Fibroblast of lung (primary cell): Measurements from ENCODE around the gene TRAM2. TPM values are rescaled to one million over a fixed set of nuclear protein-coding genes. Genes with fewer than 3 reads are reported as not detected.

Experiments used
- DNase-seq, 2 donors: peaks; one replicate each; pipeline versions ENCODE4 v3.0.0 to v3.0.0-alpha.2; 2010; ENCODE audit warnings: low read depth in 2 of 2
- H2AFZ ChIP-seq: 2 replicates; pipeline ENCODE4 v1.5.1; 2012; ENCODE audit warnings: low read length, control low read depth, inconsistent platforms
- H3K27ac ChIP-seq: 2 replicates; pipeline ENCODE4 v1.5.1; 2011; ENCODE audit warnings: low read length, control low read depth; ENCODE audit not compliant: insufficient read depth
- H3K27me3 ChIP-seq: 2 replicates; pipeline ENCODE4 v1.5.1; 2011; ENCODE audit warnings: mild to moderate bottlenecking, low read length; ENCODE audit not compliant: control insufficient read depth, insufficient read depth
- H3K36me3 ChIP-seq: 2 replicates; pipeline ENCODE4 v1.5.1; 2011; ENCODE audit warnings: low read length; ENCODE audit not compliant: control insufficient read depth, insufficient read depth
- H3K4me1 ChIP-seq: 2 replicates; pipeline ENCODE4 v1.5.1; 2011; ENCODE audit warnings: low read length; ENCODE audit not compliant: control insufficient read depth, insufficient read depth; ENCODE audit errors: extremely low read depth
- H3K4me2 ChIP-seq: 2 replicates; pipeline ENCODE4 v1.5.1; 2011; ENCODE audit warnings: low read length, control low read depth; ENCODE audit not compliant: insufficient read depth; ENCODE audit errors: extremely low read depth
- H3K4me3 ChIP-seq, 4 experiments: fragments of 200-600 bp in 1 of 4; sonication (generic) in 1 of 4; replicated peaks in 1 of 4; 2 replicates each; pipeline ENCODE4 v1.5.1; 2011 to 2016; ENCODE audit warnings: low read length in 4 of 4, low read depth in 3 of 4, mild to moderate bottlenecking in 3 of 4, control low read depth in 2 of 4, inconsistent platforms in 1 of 4, mixed read lengths in 1 of 4; ENCODE audit not compliant: insufficient read depth in 1 of 4; ENCODE audit errors: control extremely low read depth in 1 of 4
- H3K79me2 ChIP-seq: 2 replicates; pipeline ENCODE4 v1.5.1; 2012; ENCODE audit warnings: mild to moderate bottlenecking, low read length, inconsistent platforms; ENCODE audit not compliant: control insufficient read depth, insufficient read depth
- H3K9ac ChIP-seq: 2 replicates; pipeline ENCODE4 v1.5.1; 2011; ENCODE audit warnings: mild to moderate bottlenecking, low read length, control low read depth; ENCODE audit not compliant: insufficient read depth
- H3K9me3 ChIP-seq: 2 replicates; pipeline ENCODE4 v1.5.1; 2012; ENCODE audit warnings: low read depth, low read length; ENCODE audit not compliant: control insufficient read depth, insufficient read depth
- H4K20me1 ChIP-seq: 2 replicates; pipeline ENCODE4 v1.5.1; 2011; ENCODE audit warnings: low read length; ENCODE audit not compliant: control insufficient read depth, insufficient read depth; ENCODE audit errors: extremely low read depth
- CTCF ChIP-seq, 2 donors: IDR thresholded peaks in 1 of 2; conservative IDR thresholded peaks in 1 of 2; 1 replicate in 1 of 2; 2 replicates in 1 of 2; pipeline ENCODE4 v1.5.1; 2011 to 2012; ENCODE audit warnings: low read length in 2 of 2, control low read depth in 1 of 2, inconsistent platforms in 1 of 2, low read depth in 1 of 2, mild to moderate bottlenecking in 1 of 2
- EZH2 ChIP-seq: IDR thresholded peaks from 2 replicates; pipeline ENCODE4 v1.5.1; 2012; ENCODE audit warnings: low read length, control low read depth, mild to moderate bottlenecking; ENCODE audit errors: missing control alignments
- polyA plus RNA-seq, 2 donors: library from polyadenylated mRNA; depleted of rRNA in 1 of 2; stranded (reverse) in 1 of 2; unstranded in 1 of 2; fragments of >200 nt; gene quantifications; 2 replicates each; pipeline ENCODE4 v1.2.1, GENCODE V29; 2011 to 2012; ENCODE audit warnings: missing spikeins in 1 of 2
- total RNA-seq: library from RNA; depleted of rRNA; stranded (reverse); fragments of >200 nt; gene quantifications from 2 replicates; pipeline ENCODE4 v1.2.1, GENCODE V29; 2014

Gene TRAM2
- total and polyA plus RNA-seq, 2 donors (not counting 1 experiment from before 2014, with no cell fraction given): 131 to 252 TPM

- H3K9me3 ChIP-seq: no peaks in the 10 kb centered on the region
- H3K4me2 ChIP-seq: no peak overlapping the region
- no peak overlapping the region for H3K9ac ChIP-seq
- no peaks in the 10 kb centered on the region for H3K36me3 ChIP-seq
- TF ChIP-seq EZH2 (no peak), CTCF (conservative IDR thresholded peaks at IDR 0.05 in 1 of 2, IDR thresholded peaks at IDR 0.05 in 1 of 2; ENCODE audit: low read depth in 1 of 2, low read length in 2 of 2) (no peak)
- H4K20me1 ChIP-seq: no peaks in the 10 kb centered on the region
- no peak overlapping the region for H3K4me3 ChIP-seq
- H3K27me3 ChIP-seq: no peaks in the 10 kb centered on the region
- H2AFZ ChIP-seq: no peak overlapping the region
- no peak for DNase-seq
- H3K27ac ChIP-seq: no peak overlapping the region
- no peaks in the 10 kb centered on the region for H3K79me2 ChIP-seq
- H3K4me1 ChIP-seq: peaks cover 6% of the 10 kb centered on the region
Observed at GRCh38 chr6:52587001-52587400, 10.1 kb upstream of the TRAM2 start.

- no peak overlapping the region for H2AFZ ChIP-seq
- TF ChIP-seq CTCF (conservative IDR thresholded peaks at IDR 0.05 in 1 of 2, IDR thresholded peaks at IDR 0.05 in 1 of 2; ENCODE audit: low read depth in 1 of 2, low read length in 2 of 2) (no peak), EZH2 (no peak)
- no peaks in the 10 kb centered on the region for H3K4me1 ChIP-seq
- no peaks in the 10 kb centered on the region for H3K9me3 ChIP-seq
- H3K9ac ChIP-seq: no peak overlapping the region
- no peaks in the 10 kb centered on the region for H3K27me3 ChIP-seq
- no peak overlapping the region for H3K4me3 ChIP-seq
- H3K79me2 ChIP-seq: no peaks in the 10 kb centered on the region
- H3K4me2 ChIP-seq: no peak overlapping the region
- no peaks in the 10 kb centered on the region for H3K36me3 ChIP-seq
- no peak overlapping the region for H3K27ac ChIP-seq
- no peak for DNase-seq
- H4K20me1 ChIP-seq: no peaks in the 10 kb centered on the region
Observed at GRCh38 chr6:52584203-52584602, 7.3 kb upstream of the TRAM2 start.

- Histone ChIP-seq H3K36me3 (no peaks in the 10 kb centered on the region), H3K27me3 (no peaks in the 10 kb centered on the region), H3K4me2 (no peak overlapping the region), H3K9me3 (no peaks in the 10 kb centered on the region), H3K79me2 (peaks cover 2% of the 10 kb centered on the region), H3K4me3 (no peak overlapping the region), H3K9ac (no peak overlapping the region), H2AFZ (no peak overlapping the region), H4K20me1 (no peaks in the 10 kb centered on the region), H3K27ac (no peak overlapping the region), H3K4me1 (no peaks in the 10 kb centered on the region)
- no peak for DNase-seq
- no peak for TF ChIP-seq EZH2
- TF ChIP-seq CTCF (conservative IDR thresholded peaks at IDR 0.05 in 1 of 2, IDR thresholded peaks at IDR 0.05 in 1 of 2; ENCODE audit: low read depth in 1 of 2, low read length in 2 of 2): no peak
Observed at GRCh38 chr6:52582996-52583395, 6.1 kb upstream of the TRAM2 start.
